DMS153 (cell line): ENCODE measurements around the gene MGAT4A.
"Not testable (repeated sequence)": the region's sequence is repeated elsewhere in the genome, so short reads cannot be mapped to it uniquely, and the experiment has no call there.

Experiments used
- DNase-seq: peaks from one replicate; lab custom pipeline; 2025; lab: John Stamatoyannopoulos, UW

MGAT4A gene

DNA sequence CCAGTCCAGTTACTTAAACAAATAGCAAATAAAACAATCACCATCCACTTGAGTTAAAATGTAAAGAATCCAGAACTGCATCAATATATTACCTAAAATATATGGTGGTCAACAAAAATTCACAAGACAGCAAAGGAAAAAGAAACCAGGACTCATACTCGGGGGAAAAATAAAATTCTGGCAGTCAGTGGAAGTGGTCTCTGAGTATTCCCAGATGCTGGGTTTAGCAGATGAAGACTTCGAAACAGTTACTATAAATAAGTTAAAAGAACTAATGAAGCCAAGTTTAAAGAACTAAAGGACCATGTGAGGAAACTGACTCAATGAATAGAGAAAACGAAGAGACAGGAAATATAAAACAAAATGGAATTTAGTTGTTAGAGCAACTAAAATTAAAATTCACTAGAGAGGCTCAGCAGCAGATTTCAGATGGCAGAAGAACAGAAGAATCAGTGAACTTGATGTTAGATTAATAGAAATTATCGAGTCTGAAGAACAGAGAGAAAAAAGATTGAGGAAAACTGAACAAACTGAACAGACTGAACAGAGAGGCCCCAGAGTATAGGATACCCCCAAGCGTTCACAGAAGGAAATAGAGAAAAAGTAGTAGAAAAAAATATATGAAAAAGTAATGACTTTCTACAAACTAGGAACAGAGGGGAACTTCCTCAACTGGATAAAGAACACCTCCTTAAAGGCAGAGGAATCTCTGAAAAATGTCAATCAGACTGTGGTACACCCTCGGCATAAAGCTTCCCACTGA lies 27.9 kb downstream of the MGAT4A start:
- no peak for DNase-seq

DNA sequence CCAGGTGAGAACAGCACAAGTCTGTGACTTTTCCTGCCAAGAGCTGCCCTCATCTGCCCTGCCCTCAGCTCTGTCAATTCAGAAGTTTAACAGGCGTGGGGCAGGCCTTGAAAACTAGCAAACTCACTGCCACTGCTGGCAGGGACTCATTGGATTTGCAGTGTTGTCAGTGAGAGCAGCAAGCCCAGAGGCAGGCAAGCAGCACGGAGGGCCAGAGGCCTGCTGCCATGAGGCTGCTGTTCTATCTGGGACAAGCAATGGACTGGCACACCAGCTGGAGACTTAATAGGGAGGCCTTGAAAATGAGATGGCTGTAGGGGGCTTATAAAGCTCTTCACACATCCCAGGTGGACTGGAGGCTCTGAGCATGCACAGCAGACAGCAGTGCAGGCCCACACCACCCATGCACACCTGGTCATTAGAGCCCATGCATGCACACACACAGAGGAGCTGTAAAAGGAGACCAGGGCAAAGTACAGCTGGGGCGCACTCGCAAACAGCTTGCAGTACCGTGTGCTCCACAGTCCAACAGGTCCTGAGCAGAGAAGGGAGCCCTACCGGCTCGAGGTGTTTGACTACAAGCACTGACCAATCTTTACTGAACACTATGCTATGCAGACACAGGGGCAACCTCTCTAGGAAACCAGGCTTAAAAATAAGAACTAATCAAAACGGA lies 28.7 kb downstream of the MGAT4A start:
- DNase-seq, result no peak

DNA sequence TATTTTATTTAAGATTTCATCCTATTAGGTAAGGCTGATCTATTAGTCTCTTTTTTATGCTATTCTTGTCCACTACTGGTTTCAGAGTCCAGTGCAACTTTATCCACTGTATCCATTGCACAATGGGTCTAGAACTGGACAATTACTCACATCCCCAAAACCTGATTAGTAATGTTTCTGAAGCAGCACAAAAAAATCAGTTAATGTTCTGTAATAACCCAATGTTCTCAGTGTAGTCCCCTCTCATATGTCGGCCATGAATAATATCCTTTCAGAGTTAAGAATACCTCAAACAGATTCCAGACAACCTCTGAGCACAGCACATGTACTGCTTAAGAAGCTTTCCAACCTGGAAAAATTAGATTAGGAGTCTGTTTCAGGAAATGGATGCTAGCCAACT lies 29.7 kb downstream of the MGAT4A start:
- no peak for DNase-seq

DNA sequence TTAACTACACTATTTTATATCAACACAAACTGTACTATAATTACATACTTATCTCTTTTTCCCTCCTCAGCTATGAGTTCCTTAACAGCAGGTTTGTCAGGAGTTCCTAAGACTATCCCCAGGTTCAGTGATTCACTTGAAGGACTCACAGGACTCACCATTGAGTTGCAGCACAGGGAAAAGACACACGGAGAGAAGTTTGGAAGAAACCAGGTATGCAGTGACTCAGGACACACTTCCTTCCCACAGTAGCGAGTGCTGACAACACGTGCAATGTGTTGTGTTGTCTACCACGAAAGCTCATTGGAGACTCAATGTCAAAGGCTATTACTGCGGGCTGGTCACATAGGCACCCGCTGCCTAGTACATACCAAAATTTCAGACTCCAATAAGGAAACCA lies 32.0 kb downstream of the MGAT4A start:
- DNase-seq, result no peak

DNA sequence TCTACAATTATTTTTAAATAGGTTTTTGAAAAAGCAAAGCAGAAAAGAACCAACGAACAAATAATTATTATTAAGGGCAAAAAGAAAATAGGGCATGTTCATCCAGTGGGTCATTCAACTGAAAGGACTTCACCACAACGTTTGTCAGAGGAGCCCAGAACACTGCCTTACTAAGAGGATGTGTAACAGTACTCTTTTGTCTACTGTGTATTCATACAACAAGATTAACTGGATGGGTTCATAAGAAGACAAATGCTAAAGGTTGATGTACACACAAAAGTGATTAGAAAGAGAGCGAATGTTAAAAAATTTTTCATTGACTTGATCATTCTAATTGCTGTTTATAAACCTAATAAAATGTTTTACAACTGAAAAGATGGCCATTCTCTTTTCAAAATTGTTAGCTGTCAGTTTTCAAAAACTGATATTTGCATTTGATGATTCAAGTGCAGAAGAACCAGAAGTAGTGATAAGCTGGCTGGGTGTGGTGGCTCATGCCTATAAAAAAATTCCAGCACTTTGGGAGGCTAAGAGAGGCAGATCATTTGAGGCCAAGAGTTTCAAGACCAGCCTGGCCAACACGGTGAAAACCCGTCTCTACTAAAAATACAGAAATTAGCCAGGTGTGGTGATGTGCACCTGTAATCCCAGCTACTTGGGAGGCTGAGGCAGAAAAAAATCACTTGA lies 33.1 kb downstream of the MGAT4A start:
- DNase-seq, result no peak

DNA sequence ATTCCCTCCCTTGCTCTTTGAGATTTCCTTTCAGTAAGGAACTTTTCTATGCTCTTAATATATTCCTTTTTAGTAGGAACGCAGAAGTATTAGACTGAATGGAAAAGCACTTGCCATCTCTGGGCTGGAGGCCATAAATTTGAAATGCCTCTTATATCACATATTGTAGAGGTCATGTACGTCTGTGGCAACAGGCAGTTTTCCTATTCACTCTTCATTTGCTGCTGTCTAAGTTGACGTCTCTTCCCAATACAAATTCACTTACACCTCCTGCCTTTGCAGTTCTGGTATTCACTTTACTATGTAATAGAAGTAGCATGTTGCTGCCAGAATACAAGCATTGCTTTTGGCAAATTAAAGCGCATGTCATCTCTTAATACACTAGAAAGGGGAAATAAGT lies 34.7 kb downstream of the MGAT4A start:
- DNase-seq, result no peak

- DNase-seq, result no peak
These were observed 35.7 kb downstream of the MGAT4A start for GRCh38 chr2:98695255-98695654.

DNA sequence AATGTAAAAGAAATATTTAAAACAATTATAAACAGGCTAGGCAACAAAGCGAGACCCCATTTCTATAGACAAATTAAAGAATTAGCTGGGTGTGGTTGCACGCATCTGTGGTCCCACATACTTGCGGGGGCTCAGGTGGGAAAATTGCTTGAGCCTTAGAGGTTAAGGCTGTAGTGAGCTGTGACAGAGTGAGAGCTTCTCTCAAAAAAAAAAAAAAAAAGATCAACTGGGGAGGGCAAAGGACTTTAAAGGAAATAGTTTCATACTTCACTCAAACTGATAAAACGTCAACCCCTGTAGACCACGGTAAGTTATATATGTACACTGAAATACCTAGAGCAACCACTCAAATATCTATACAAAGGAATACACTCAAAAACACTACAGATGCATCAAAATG lies 37.5 kb downstream of the MGAT4A start:
- DNase-seq, result no peak

- DNase-seq, result no peak
These were observed 38.6 kb downstream of the MGAT4A start for GRCh38 chr2:98692090-98693054.

- DNase-seq, result no peak
These were observed 39.6 kb downstream of the MGAT4A start for GRCh38 chr2:98691303-98691702.

DNA sequence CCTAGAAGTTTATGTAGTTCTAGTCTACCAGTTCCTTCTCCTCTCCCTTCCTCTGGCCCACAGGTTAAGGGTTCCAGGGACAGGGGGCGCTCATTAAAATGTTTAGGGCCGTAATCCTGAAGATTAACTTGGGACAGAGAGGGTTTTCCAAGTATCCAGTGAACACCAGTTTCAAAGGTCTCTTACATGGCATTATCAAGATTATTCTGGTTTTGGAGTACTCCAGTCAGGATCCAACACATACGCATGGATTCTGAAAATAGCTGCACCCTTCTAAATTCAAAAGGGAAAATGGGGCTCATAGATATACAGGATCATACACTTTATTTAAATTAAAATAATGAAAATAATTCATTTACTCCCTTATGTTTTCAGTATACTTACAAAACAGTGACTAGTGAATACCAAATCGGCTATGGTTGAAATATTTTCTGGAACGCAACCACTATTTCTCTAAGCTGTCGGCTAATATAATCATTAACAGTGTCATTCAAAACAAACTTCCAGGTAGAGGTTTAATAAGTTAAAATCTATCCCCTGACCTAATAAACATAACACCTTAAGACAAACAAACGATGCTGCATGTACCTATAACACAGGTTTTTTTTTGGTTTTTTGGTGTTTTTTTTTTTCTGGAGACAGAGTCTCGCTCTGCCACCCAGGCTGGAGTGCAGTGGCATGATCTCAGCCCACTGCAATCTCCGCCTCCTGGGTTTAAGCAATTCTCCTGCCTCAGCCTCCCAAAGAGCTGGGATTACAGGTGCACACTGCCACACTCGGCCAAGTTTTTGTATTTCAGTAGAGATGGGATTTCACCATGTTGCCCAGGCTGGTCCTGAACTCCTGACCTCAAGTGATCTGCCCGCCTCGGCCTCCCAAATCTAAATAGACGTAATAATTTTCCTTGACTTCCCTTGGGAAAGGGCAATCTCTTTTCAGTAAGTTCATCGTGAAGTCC lies 44.7 kb downstream of the MGAT4A start:
- DNase-seq, result no peak

- DNase-seq, result no peak
These were observed 47.2 kb downstream of the MGAT4A start for GRCh38 chr2:98683728-98684127.

GRCh38 chr2:98676742-98677141 lies 54.2 kb downstream of the MGAT4A start:
- no peak for DNase-seq

- no peak for DNase-seq
These were observed 56.5 kb downstream of the MGAT4A start for GRCh38 chr2:98674233-98674964.

- no peak for DNase-seq
These were observed 61.3 kb downstream of the MGAT4A start for GRCh38 chr2:98669675-98670074.

GRCh38 chr2:98665677-98666076 lies 65.3 kb downstream of the MGAT4A start:
- DNase-seq, result no peak

DNA sequence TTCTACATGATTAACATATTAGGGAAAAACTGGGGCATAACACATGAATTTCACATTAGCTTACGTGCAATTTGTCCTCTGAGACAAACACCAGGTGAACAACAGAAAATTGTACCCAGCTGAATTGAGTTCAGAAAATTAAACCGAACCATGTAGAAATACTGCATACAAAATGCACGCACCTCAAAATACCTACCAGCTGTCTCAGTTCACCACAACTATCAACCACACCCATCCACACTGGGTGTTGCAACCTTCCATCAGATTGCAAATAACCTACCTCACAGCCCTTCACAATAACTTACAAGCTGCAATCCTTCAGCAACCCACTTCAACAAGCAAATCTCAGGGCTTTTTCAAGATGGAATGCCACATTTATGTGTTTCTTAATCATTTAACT lies 66.6 kb downstream of the MGAT4A start:
- no peak for DNase-seq

- no peak for DNase-seq
These were observed 67.3 kb downstream of the MGAT4A start for GRCh38 chr2:98663511-98664090.

DNA sequence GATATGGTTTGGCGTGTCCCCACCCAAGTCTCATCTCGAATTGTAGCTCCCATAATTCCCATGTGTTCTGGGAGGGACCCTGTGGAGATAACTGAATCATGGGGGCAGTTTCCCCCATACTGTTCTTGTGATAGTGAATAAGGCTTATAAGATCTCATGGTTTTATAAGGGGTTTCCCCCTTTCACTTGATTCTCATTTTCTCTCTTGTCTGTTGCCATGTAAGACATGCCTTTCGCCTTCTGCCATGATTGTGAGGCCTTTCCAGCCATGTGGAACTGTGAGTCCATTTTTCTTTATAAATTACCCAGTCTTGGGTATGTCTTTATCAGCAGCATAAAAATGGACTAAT lies 71.5 kb downstream of the MGAT4A start:
- DNase-seq, result not testable (repeated sequence)
